Amniotic stem cell (primary cell): Measurements from ENCODE around the gene GARIN1A.

Experiments
- DNase-seq: peaks from one replicate; lab custom pipeline; 2025; lab: John Stamatoyannopoulos, UW

The GARIN1A gene

DNA sequence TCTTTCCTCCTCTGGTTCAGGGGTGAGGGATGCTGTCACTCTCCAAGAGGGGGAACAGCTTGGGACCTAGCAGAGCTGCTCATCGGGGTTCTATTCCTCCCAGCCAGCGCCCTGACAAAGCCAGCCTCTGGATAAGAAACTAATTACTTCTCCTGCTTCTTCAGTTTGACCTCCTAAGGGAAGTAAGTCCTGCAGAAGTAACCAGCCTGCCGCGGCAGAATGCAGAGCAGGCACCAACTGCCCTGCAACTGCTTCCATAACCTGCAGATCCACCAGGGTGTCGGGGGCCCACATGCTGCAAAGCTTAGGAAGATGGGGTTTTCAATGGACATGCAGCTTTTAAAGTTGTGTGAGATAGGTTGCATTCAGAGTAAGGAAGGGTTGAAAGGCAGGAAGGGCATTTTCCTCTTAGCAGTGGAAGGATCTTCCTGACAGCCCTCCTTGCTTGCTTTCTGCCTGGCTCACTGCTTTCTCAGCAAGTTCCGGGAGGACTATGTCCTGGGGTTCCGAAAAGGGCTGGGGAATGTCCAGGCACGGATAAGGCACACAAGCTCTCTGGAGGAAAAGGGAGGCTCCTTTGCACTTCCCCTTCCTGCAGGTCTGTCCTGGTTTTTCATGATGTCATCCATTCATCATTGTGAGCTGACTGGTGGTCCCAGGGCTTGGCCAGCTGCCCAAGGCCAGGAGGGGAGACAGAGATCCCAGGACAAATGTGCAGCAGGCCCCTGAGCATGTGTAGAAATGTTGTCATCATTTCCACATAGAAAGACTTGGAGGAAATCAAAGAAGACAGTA is 42.8 kb downstream of the GARIN1A start:
- no peak for DNase-seq

DNA sequence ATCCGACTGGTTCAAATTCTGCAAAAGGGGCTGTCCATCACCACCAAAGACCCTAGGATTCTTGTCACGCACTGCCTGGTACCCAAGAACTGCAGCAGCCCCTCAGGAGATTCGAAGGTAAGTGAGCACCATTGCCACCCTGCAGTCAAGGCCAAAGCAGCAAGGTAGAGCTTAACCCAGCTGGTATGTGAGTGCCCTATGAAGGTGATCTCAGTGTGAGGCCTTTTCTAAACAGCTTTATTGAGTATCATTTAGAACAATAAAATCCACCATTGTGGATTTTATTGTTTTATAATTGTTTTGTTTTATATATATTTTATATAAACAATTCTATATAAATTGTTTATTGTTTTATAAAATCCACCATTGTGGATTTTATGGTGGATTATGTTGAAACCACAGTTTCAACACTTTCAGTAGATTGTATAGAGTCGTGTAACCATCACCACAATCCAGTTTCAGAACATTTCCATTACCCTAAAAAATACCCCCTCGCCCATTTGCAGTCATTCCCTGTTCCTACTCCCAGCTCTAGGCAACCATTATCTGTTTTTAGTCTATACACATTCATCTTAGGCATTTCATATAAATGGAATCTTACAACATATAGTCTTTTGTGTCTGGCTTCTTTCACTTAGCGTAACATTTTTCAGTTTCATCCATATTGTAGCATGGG is 47.0 kb downstream of the GARIN1A start:
- no peak for DNase-seq

DNA sequence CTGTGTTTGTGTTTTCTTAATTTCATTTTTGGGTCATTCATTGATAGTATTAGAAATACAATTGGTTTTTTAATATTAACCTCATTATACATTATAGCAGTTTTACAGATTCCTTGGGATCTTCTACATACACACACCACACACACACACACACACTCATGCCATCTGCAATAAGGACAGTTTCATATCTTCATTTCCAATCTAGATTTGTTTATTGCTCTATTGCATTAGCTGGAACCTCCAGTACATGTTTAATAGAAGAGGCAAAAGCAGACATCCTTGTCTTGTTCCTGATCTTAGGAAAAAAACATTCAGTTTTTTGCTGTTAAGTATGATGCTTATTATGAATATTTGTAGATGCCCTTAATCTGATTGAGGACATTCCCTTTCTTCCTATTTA is 49.3 kb downstream of the GARIN1A start:
- DNase-seq, result no peak
